K562 (cell line): ENCODE measurements around the gene IPPK. TPM values are rescaled to one million over a fixed set of nuclear protein-coding genes. Genes with fewer than 3 reads are reported as not detected.

Experiments used
- ATAC-seq: fragments of 200-7000 bp; cut with Tn5 transposase; 3 replicates; pipeline ENCODE4 v1.9.1; 2020; ENCODE audit warnings: moderate library complexity
- BruUV-seq: library from RNA; stranded (reverse); fragments of 400-500 nt; replicated peaks from 2 replicates; lab custom pipeline; 2021; lab: Mats Ljungman, UMichigan
- CTCF ChIA-PET: fragments of 300-600 bp; formaldehyde crosslinking; extraction: SDS; loops from one replicate; lab custom pipeline; 2021; ENCODE audit warnings: low intra/inter-chr PET ratio; lab: Yijun Ruan, JAX
- POLR2A ChIA-PET: fragments of 300-600, 350-650 bp; sonication (Branson Sonifier 250); formaldehyde crosslinking; extraction: SDS; loops from one replicate; lab custom pipeline; 2021; ENCODE audit warnings: antibody characterized with exemption, inconsistent platforms; lab: Yijun Ruan, JAX
- DNase-seq, 4 experiments: peaks; one replicate each; pipeline versions ENCODE4 v3.0.0 to v3.0.0-alpha.2; 2011 to 2018; ENCODE audit warnings: low spot score in 3 of 4, mixed read lengths in 3 of 4; ENCODE audit errors: extremely low read depth in 1 of 4
- FAIRE-seq: peaks from 2 replicates; lab custom pipeline; 2011; peaks lifted over from hg19 to GRCh38; lab: Jason Lieb, UNC
- H2AFZ ChIP-seq: 2 replicates; pipeline ENCODE4 v1.6.0; 2011; ENCODE audit warnings: low read depth, low read length, control low read depth, inconsistent platforms
- H3K27ac ChIP-seq: fragments of 200-600 bp; 3 replicates; pipeline ENCODE4 v1.8.0; 2011; ENCODE audit warnings: low read depth, mild to moderate bottlenecking, control low read depth, inconsistent platforms, low read length, moderate library complexity, mixed read lengths; ENCODE audit errors: extremely low read depth
- H3K27me3 ChIP-seq, 2 experiments: fragments of 300-600 bp in 1 of 2; 2 replicates in 1 of 2; 3 replicates in 1 of 2; pipeline versions ENCODE4 v1.6.0 to v1.8.0; 2011; ENCODE audit warnings: inconsistent platforms in 2 of 2, low read length in 2 of 2, mild to moderate bottlenecking in 1 of 2, mixed read lengths in 1 of 2, moderate library complexity in 1 of 2; ENCODE audit not compliant: control insufficient read depth in 2 of 2, insufficient read depth in 2 of 2
- H3K36me3 ChIP-seq: fragments of 300-600 bp; 3 replicates; pipeline ENCODE4 v1.8.0; 2011; ENCODE audit warnings: mild to moderate bottlenecking, low read length, inconsistent platforms; ENCODE audit not compliant: control insufficient read depth, insufficient read depth
- H3K4me1 ChIP-seq, 2 experiments: fragments of 200-600 bp in 1 of 2; replicated peaks in 1 of 2; 2 replicates in 1 of 2; 3 replicates in 1 of 2; pipeline versions ENCODE4 v1.5.1 to v1.8.0; 2011; ENCODE audit warnings: inconsistent platforms in 2 of 2, low read length in 2 of 2, mild to moderate bottlenecking in 1 of 2, mixed read lengths in 1 of 2, moderate library complexity in 1 of 2; ENCODE audit not compliant: control insufficient read depth in 2 of 2, insufficient read depth in 2 of 2
- H3K4me2 ChIP-seq: 2 replicates; pipeline ENCODE4 v1.6.1; 2011; ENCODE audit warnings: low read length, control low read depth, inconsistent platforms, mixed read lengths; ENCODE audit not compliant: insufficient read depth
- H3K4me3 ChIP-seq: fragments of 200-600 bp; sonication (generic), shearing (Covaris generic); 2 replicates; pipeline ENCODE4 v1.5.1; 2016; ENCODE audit warnings: control low read depth, inconsistent platforms
- H3K79me2 ChIP-seq: fragments of 200-600 bp; 3 replicates; pipeline ENCODE4 v1.8.0; 2011; ENCODE audit warnings: low read length, inconsistent platforms; ENCODE audit not compliant: control insufficient read depth, insufficient read depth
- H3K9ac ChIP-seq, 2 experiments: 2 replicates each; pipeline versions ENCODE4 v1.6.0 to v1.6.1; 2011; ENCODE audit warnings: low read depth in 2 of 2, low read length in 2 of 2, control low read depth in 1 of 2, inconsistent platforms in 1 of 2, mild to moderate bottlenecking in 1 of 2, mixed read lengths in 1 of 2; ENCODE audit not compliant: insufficient read depth in 1 of 2
- H3K9me1 ChIP-seq: one replicate; pipeline ENCODE4 v1.6.0; 2011; ENCODE audit warnings: inconsistent platforms, mild to moderate bottlenecking, low read length, moderate library complexity; ENCODE audit not compliant: control insufficient read depth, insufficient read depth
- H3K9me3 ChIP-seq: replicated peaks from 2 replicates; pipeline ENCODE4 v1.5.1; 2011; ENCODE audit warnings: low read depth, low read length, inconsistent platforms; ENCODE audit not compliant: control insufficient read depth, insufficient read depth
- H4K20me1 ChIP-seq: replicated peaks from 2 replicates; pipeline ENCODE4 v1.6.1; 2011; ENCODE audit warnings: low read length, inconsistent platforms, mixed read lengths; ENCODE audit not compliant: control insufficient read depth, insufficient read depth
- ELF1 ChIP-seq: fragments of 200-800 bp; sonication (Bioruptor generic); IDR thresholded peaks from 2 replicates; pipeline ENCODE4 v1.6.1; 2016; ENCODE audit warnings: missing genetic modification characterization, missing compliant biosample characterization
- GATAD2B ChIP-seq: fragments of 450-650 bp; IDR thresholded peaks from 2 replicates; pipeline ENCODE4 v1.6.1; 2017; ENCODE audit warnings: mild to moderate bottlenecking, borderline replicate concordance
- MEF2A ChIP-seq: IDR thresholded peaks from 2 replicates; pipeline ENCODE4 v1.6.1; 2011; ENCODE audit warnings: low read depth, mild to moderate bottlenecking, low read length, moderate library complexity; ENCODE audit not compliant: control insufficient read depth
- SMARCA4 ChIP-seq: fragments of 450-650 bp; IDR thresholded peaks from 2 replicates; pipeline ENCODE4 v1.6.1; 2016
- SMC3 ChIP-seq: conservative IDR thresholded peaks from 2 replicates; pipeline ENCODE4 v1.6.1; 2011; ENCODE audit warnings: low read depth, low read length, improper control_type of control experiment; ENCODE audit not compliant: insufficient read depth
- SREBF2 ChIP-seq: sonication (generic); formaldehyde crosslinking; IDR thresholded peaks from 2 replicates; pipeline ENCODE4 v1.4.0; 2020; ENCODE audit warnings: mild to moderate bottlenecking, missing genetic modification reagents
- THAP12 ChIP-seq: fragments of 250-450 bp; sonication (Bioruptor Pico); IDR thresholded peaks from 2 replicates; pipeline ENCODE4 v1.9.0; 2021; ENCODE audit warnings: mild to moderate bottlenecking, inconsistent platforms
- ZBTB34 ChIP-seq: fragments of 250-450 bp; sonication (Bioruptor Pico); IDR thresholded peaks from 2 replicates; pipeline ENCODE4 v1.8.0; 2021; ENCODE audit warnings: mild to moderate bottlenecking, moderate library complexity
- ZNF311 ChIP-seq: fragments of 250-450 bp; sonication (Bioruptor Pico); IDR thresholded peaks from 2 replicates; pipeline ENCODE4 v1.4.0; 2020; ENCODE audit warnings: mild to moderate bottlenecking, moderate library complexity
- ZNF445 ChIP-seq: fragments of 250-450 bp; sonication (Bioruptor Pico); IDR thresholded peaks from 2 replicates; pipeline ENCODE4 v1.4.0; 2020; ENCODE audit warnings: low read depth, mild to moderate bottlenecking, moderate library complexity
- ZNF592 ChIP-seq: fragments of 450-650 bp; IDR thresholded peaks from 2 replicates; pipeline ENCODE4 v1.6.1; 2017; ENCODE audit warnings: antibody characterized with exemption, mild to moderate bottlenecking
- WGBS: fragments of 100-300 bp; shearing (Covaris generic); methylation state at CpG from one replicate; pipeline ENCODE4 v1.1.6; 2016; ENCODE audit warnings: low coverage, mixed read lengths; ENCODE audit not compliant: insufficient coverage; ENCODE audit errors: missing lambda C conversion rate; 5-methylcytosine and 5-hydroxymethylcytosine counted together
- in situ Hi-C: fragments of 300-500 bp; cut with MboI; formaldehyde crosslinking; loops from 4 replicates; pipeline ENCODE4 v1.15.0; 2018; ENCODE audit warnings: inconsistent platforms, mixed read lengths
- intact Hi-C: fragments of 100-400 bp; cut with micrococcal nuclease; formaldehyde crosslinking; loops from 2 replicates; pipeline ENCODE4 v1.14.2; 2022
- polyA plus RNA-seq, 8 experiments: library from polyadenylated mRNA; depleted of rRNA in 4 of 8; stranded (reverse) in 5 of 8; unstranded in 3 of 8; fragments of >200 nt; fragmentation: Nextera tagmentation in 2 of 8; fragmentation: Illumina TruSeq in 1 of 8; extraction: Ambion mirVana in 2 of 8; extraction: Trizol in 1 of 8; gene quantifications; 2 replicates each; pipeline versions ENCODE4 v1.2.1 to v1.2.3, GENCODE V29; 2011 to 2014; ENCODE audit warnings: inconsistent platforms in 1 of 8, missing spikeins in 1 of 8
- total RNA-seq, 7 experiments: library from RNA; depleted of rRNA in 6 of 7; stranded (reverse); fragments of >200 nt in 6 of 7; fragmentation: Illumina TruSeq in 2 of 7; extraction: Trizol in 2 of 7; gene quantifications; 2 replicates each; pipeline versions ENCODE4 v1.2.1 to v1.2.3, GENCODE V29; 2011 to 2021; ENCODE audit warnings: low replicate concordance in 1 of 7

The IPPK gene
- total and polyA plus RNA-seq, 9 of the 15 experiments (the other 6 are each of a cell fraction or from before 2014, with no cell fraction given): 3.1 to 22.2 (median 11.2) TPM

- TF ChIP-seq ZNF592 (no peak), SMARCA4 (no peak), MEF2A (no peak)
These were observed 12.4 kb downstream of the IPPK start (continued) for GRCh38 chr9:92657296-92658094.

GRCh38 chr9:92656537-92656925, 13.4 kb downstream of the IPPK start:
- H3K9me1 ChIP-seq: no peaks in the 10 kb centered on the region
- H3K27me3 ChIP-seq: no peaks in the 10 kb centered on the region
- no peak overlapping the region for H3K4me2 ChIP-seq
- intact Hi-C loops: no loop called here
- H3K36me3 ChIP-seq: peaks cover 72% of the 10 kb centered on the region; the same call in 2 of the 3 replicates
- in situ Hi-C loops: no loop called here
- FAIRE-seq (no peak), DNase-seq (no peak), ATAC-seq (no peak)
- H3K9ac ChIP-seq: peak overlapping the region in 1 of 2 experiments; percentile 43; a peak in 2 of 4 replicates
- 82% methylated on average over 10 of the region's 11 CpGs for WGBS
- H3K79me2 ChIP-seq: peaks cover 30% of the 10 kb centered on the region
- no peak overlapping the region for H3K4me3 ChIP-seq
- BruUV-seq: no TSS peak
- H3K9me3 ChIP-seq: no peaks in the 10 kb centered on the region
- H3K27ac ChIP-seq: no peak overlapping the region
- POLR2A ChIA-PET: interaction anchor here (0.6 kb wide), 1 partner anchor 15 kb away, joined by 4 read pairs; no protein-coding TSS in a partner anchor
- H4K20me1 ChIP-seq: peaks cover 10% of the 10 kb centered on the region
- peaks cover 0 to 17% of the 10 kb centered on the region in 2 experiments; a peak in 2 of 5 replicates for H3K4me1 ChIP-seq
- CTCF ChIA-PET: no interaction called here
- H2AFZ ChIP-seq: no peak overlapping the region
- TF ChIP-seq ZNF445 (CRISPR knock-in tag) (no peak), ELF1 (tag) (no peak), SMC3 (no peak), SREBF2 (CRISPR knock-in tag) (no peak), GATAD2B (no peak), ZBTB34 (CRISPR knock-in tag) (no peak), ZNF311 (CRISPR knock-in tag) (no peak), THAP12 (no peak)
